ENCODE results near the gene PAF1. TPM values are rescaled to one million over a fixed set of nuclear protein-coding genes. Genes with fewer than 3 reads are reported as not detected.

Gene PAF1
- total RNA-seq, 1 donor from 2014 or later = 15.6 TPM

DNA sequence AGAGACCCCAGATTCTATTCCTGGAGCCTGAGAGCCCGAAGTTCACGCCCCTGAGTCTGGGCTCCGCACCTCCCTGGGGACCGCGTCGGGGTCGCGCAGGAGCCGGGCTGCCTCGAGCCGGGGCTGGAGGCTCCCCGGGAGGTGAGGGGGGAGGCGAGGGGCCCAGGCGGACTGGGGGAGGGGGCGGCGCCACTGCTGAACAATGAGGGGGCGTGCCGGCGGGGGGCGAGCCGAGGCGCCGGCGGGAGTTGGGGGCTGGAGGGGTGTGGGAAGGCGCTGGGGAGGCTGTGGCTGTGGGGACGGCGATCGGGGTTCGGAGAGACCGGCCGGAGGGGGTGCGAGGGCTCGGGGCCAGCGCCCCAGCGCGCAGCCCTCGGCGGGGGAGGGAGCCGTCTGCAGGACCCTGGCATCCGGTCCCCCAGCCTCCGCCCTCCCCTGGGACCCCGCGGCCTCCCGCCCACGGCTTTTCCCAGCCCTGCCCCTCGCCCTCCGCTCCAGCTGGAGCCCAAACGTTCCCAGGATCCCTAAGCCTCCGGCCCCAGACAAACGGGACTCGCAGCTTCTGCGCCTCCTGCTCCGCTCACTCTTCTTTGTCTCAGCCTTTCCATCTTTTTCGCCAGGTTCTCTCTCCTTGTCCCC is 22.5 kb upstream of the PAF1 start:
- no peak for TF ChIP-seq EZH2phosphoT487 (IDR thresholded peaks at IDR 0.05)
- TF ChIP-seq EZH2 (IDR thresholded peaks at IDR 0.05) = no peak
- TF ChIP-seq, protein P1, sequence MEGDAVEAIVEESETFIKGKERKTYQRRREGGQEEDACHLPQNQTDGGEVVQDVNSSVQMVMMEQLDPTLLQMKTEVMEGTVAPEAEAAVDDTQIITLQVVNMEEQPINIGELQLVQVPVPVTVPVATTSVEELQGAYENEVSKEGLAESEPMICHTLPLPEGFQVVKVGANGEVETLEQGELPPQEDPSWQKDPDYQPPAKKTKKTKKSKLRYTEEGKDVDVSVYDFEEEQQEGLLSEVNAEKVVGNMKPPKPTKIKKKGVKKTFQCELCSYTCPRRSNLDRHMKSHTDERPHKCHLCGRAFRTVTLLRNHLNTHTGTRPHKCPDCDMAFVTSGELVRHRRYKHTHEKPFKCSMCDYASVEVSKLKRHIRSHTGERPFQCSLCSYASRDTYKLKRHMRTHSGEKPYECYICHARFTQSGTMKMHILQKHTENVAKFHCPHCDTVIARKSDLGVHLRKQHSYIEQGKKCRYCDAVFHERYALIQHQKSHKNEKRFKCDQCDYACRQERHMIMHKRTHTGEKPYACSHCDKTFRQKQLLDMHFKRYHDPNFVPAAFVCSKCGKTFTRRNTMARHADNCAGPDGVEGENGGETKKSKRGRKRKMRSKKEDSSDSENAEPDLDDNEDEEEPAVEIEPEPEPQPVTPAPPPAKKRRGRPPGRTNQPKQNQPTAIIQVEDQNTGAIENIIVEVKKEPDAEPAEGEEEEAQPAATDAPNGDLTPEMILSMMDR (IDR thresholded peaks at IDR 0.05) = no peak
- Mint-ChIP-seq H3K4me1 (peaks cover 51% of the 10 kb centered on the region), H3K4me3 (peak overlapping the region; percentile 99), H3K27me3 (ENCODE audit: insufficient read depth, low read depth) (peaks cover 22% of the 10 kb centered on the region), H3K36me3 (peaks cover 12% of the 10 kb centered on the region), H3K27ac (peak overlapping the region; percentile 98), H3K9me3 (peaks cover 4% of the 10 kb centered on the region)
- H3K27me3 ChIP-seq = peaks cover 6% of the 10 kb centered on the region
- DNase-seq (ENCODE audit: low spot score) = peak; percentile 87
- H3K9me3 ChIP-seq (ENCODE audit: low read depth) = no peaks in the 10 kb centered on the region
- H4K20me1 ChIP-seq (ENCODE audit: low read depth) = peaks cover 36% of the 10 kb centered on the region
- H3K4me2 ChIP-seq = peak overlapping the region; percentile 86
- H3F3A ChIP-seq (ENCODE audit: low read depth) = peaks cover 36% of the 10 kb centered on the region
- H3K4me1 ChIP-seq = peaks cover 20% of the 10 kb centered on the region
- no peak overlapping the region for H2AFZ ChIP-seq (replicated peaks)
- H3K27ac ChIP-seq = peak overlapping the region; percentile 82
- no peaks in the 10 kb centered on the region for H3K36me3 ChIP-seq
- H3K4me3 ChIP-seq = peak overlapping the region; percentile 98
- peak overlapping the region; percentile 79 for H3K9ac ChIP-seq
- peaks cover 41% of the 10 kb centered on the region for H3K79me2 ChIP-seq (ENCODE audit: low read depth)

DNA sequence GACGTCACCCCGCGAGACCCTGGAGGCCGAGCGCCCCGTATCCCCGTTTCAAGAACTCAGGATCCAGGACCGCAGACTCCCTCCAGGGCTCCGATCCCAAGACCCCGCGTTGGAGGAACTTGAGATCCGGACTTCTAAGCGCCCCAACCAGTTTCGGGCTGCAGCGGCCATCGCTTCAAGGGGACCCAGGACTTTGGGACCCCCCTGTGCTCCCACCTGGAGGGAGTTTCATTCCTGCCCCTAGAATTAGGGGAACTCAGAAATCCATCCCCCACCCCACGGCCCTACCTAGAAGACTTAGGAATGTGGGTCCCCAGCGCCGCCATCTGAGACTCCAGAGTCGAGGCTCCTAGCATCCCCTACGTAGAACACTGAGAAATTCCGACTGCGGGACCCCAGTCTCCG is 22.0 kb upstream of the PAF1 start:
- Mint-ChIP-seq H3K4me1 (peaks cover 51% of the 10 kb centered on the region), H3K4me3 (peak overlapping the region; percentile 99), H3K36me3 (peaks cover 12% of the 10 kb centered on the region), H3K27ac (peak overlapping the region; percentile 83), H3K9me3 (peaks cover 4% of the 10 kb centered on the region), H3K27me3 (ENCODE audit: insufficient read depth, low read depth) (peaks cover 22% of the 10 kb centered on the region)
- peaks cover 41% of the 10 kb centered on the region for H4K20me1 ChIP-seq (ENCODE audit: low read depth)
- peak overlapping the region; percentile 82 for H3K27ac ChIP-seq
- peak overlapping the region; percentile 79 for H3K9ac ChIP-seq
- no peaks in the 10 kb centered on the region for H3K9me3 ChIP-seq (ENCODE audit: low read depth)
- no peaks in the 10 kb centered on the region for H3K36me3 ChIP-seq
- H3K4me3 ChIP-seq = peak overlapping the region; percentile 98
- H3K4me2 ChIP-seq = peak overlapping the region; percentile 86
- H3K4me1 ChIP-seq = peaks cover 20% of the 10 kb centered on the region
- H2AFZ ChIP-seq (replicated peaks) = no peak overlapping the region
- peaks cover 41% of the 10 kb centered on the region for H3F3A ChIP-seq (ENCODE audit: low read depth)
- DNase-seq (ENCODE audit: low spot score) = no peak
- no peak for TF ChIP-seq EZH2 (IDR thresholded peaks at IDR 0.05)
- TF ChIP-seq EZH2phosphoT487 (IDR thresholded peaks at IDR 0.05) = no peak
- TF ChIP-seq, protein P1 (IDR thresholded peaks at IDR 0.05) = no peak
- peaks cover 41% of the 10 kb centered on the region for H3K79me2 ChIP-seq (ENCODE audit: low read depth)
- peaks cover 12% of the 10 kb centered on the region for H3K27me3 ChIP-seq

DNA sequence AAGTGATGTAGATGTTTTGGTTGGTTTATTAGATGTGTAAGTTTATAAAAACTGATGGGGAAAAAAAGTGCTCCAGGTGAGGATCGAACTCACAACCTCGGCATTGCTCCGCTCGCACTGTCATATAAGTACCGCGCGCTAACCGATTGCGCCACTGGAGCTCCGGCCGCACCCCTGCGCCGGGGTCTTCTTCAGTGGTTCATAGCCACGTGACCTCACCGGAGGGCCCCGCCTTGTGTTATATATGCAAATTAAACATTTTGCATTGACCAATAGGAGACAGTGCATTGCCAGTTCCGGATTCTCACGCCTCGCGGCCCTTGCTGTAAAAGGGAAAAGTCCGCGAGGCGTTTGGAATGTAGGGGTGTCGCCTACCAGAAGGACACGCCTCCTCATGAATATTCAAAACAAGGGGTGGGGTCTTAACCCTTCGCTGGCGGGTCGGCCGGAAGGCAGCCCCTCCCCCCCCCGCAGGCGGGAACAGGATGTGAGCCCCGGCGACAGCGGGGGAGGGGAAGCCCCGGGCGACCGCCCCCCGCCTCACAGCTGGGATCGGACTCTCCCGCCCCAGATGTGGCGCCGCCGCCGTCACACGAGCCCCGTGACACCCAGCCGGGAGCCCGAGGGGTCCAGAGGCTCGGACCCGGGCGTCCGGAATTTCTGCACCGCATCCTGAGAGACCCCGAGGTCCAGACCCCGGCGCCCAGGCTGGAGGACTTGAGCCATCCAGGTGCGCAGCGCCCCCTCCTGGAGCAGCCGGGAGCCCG is 21.4 kb upstream of the PAF1 start, which contains the start of gene PLEKHG2:
PLEKHG2 (plus strand) TSS at position 570 of the 767 bp plus-strand sequence. CDS start 1,418 bp downstream, outside the sequence.
- H3K4me1 ChIP-seq = peaks cover 22% of the 10 kb centered on the region
- H3K4me2 ChIP-seq = peak within 1 kb of the TSS; percentile 86
- H3K9me3 ChIP-seq (ENCODE audit: low read depth) = no peaks in the 10 kb centered on the region
- peaks cover 4% of the 10 kb centered on the region for H3K9me3 Mint-ChIP-seq
- peaks cover 10% of the 10 kb centered on the region for H3K36me3 Mint-ChIP-seq
- H2AFZ ChIP-seq (replicated peaks) = no peak within 1 kb of the TSS
- H3K27me3 ChIP-seq = peaks cover 17% of the 10 kb centered on the region
- TF ChIP-seq EZH2 (IDR thresholded peaks at IDR 0.05) (no peak), EZH2phosphoT487 (IDR thresholded peaks at IDR 0.05) (no peak)
- TF ChIP-seq, protein P1 (IDR thresholded peaks at IDR 0.05) = peak; percentile 95
- H3K9ac ChIP-seq = peak within 1 kb of the TSS; percentile 79
- H3K27ac ChIP-seq = peak within 1 kb of the TSS; percentile 82
- DNase-seq (ENCODE audit: low spot score) = peak; percentile 100
- H3K4me3 Mint-ChIP-seq = peak within 1 kb of the TSS; percentile 99
- peaks cover 24% of the 10 kb centered on the region for H3K27me3 Mint-ChIP-seq (ENCODE audit: insufficient read depth, low read depth)
- peaks cover 49% of the 10 kb centered on the region for H3K4me1 Mint-ChIP-seq
- peak within 1 kb of the TSS; percentile 99 for H3K27ac Mint-ChIP-seq
- H3F3A ChIP-seq (ENCODE audit: low read depth) = peaks cover 42% of the 10 kb centered on the region
- peaks cover 41% of the 10 kb centered on the region for H3K79me2 ChIP-seq (ENCODE audit: low read depth)
- H4K20me1 ChIP-seq (ENCODE audit: low read depth) = peaks cover 40% of the 10 kb centered on the region
- peak within 1 kb of the TSS; percentile 98 for H3K4me3 ChIP-seq
- H3K36me3 ChIP-seq = no peaks in the 10 kb centered on the region

All from neural progenitor cell (in vitro differentiated cells).